K562 (cell line): Measurements from ENCODE around the gene TNFAIP6. TPM values are rescaled to one million over a fixed set of nuclear protein-coding genes. Genes with fewer than 3 reads are reported as not detected.

Experiments
- ATAC-seq: fragments of 200-7000 bp; cut with Tn5 transposase; 3 replicates; pipeline ENCODE4 v1.9.1; 2020; ENCODE audit warnings: moderate library complexity
- Bru-seq: library from RNA; stranded (reverse); fragments of 400-500 nt; gene quantifications from one replicate; lab custom pipeline; 2021; lab: Mats Ljungman, UMichigan
- BruChase-seq, 2 experiments: library from RNA; stranded (reverse); fragments of 400-500 nt; gene quantifications; one replicate each; lab custom pipeline; 2021; lab: Mats Ljungman, UMichigan
- BruUV-seq: library from RNA; stranded (reverse); fragments of 400-500 nt; replicated peaks from 2 replicates; lab custom pipeline; 2021; lab: Mats Ljungman, UMichigan
- CTCF ChIA-PET: fragments of 300-600 bp; formaldehyde crosslinking; extraction: SDS; loops from one replicate; lab custom pipeline; 2021; ENCODE audit warnings: low intra/inter-chr PET ratio; lab: Yijun Ruan, JAX
- POLR2A ChIA-PET: fragments of 300-600, 350-650 bp; sonication (Branson Sonifier 250); formaldehyde crosslinking; extraction: SDS; loops from one replicate; lab custom pipeline; 2021; ENCODE audit warnings: antibody characterized with exemption, inconsistent platforms; lab: Yijun Ruan, JAX
- DNase-seq, 4 experiments: peaks; one replicate each; pipeline versions ENCODE4 v3.0.0 to v3.0.0-alpha.2; 2011 to 2018; ENCODE audit warnings: low spot score in 3 of 4, mixed read lengths in 3 of 4; ENCODE audit errors: extremely low read depth in 1 of 4
- FAIRE-seq: peaks from 2 replicates; lab custom pipeline; 2011; peaks lifted over from hg19 to GRCh38; lab: Jason Lieb, UNC
- H2AFZ ChIP-seq: 2 replicates; pipeline ENCODE4 v1.6.0; 2011; ENCODE audit warnings: low read depth, low read length, control low read depth, inconsistent platforms
- H3K27ac ChIP-seq: fragments of 200-600 bp; 3 replicates; pipeline ENCODE4 v1.8.0; 2011; ENCODE audit warnings: low read depth, mild to moderate bottlenecking, control low read depth, inconsistent platforms, low read length, moderate library complexity, mixed read lengths; ENCODE audit errors: extremely low read depth
- H3K27me3 ChIP-seq, 2 experiments: fragments of 300-600 bp in 1 of 2; 2 replicates in 1 of 2; 3 replicates in 1 of 2; pipeline versions ENCODE4 v1.6.0 to v1.8.0; 2011; ENCODE audit warnings: inconsistent platforms in 2 of 2, low read length in 2 of 2, mild to moderate bottlenecking in 1 of 2, mixed read lengths in 1 of 2, moderate library complexity in 1 of 2; ENCODE audit not compliant: control insufficient read depth in 2 of 2, insufficient read depth in 2 of 2
- H3K36me3 ChIP-seq: fragments of 300-600 bp; 3 replicates; pipeline ENCODE4 v1.8.0; 2011; ENCODE audit warnings: mild to moderate bottlenecking, low read length, inconsistent platforms; ENCODE audit not compliant: control insufficient read depth, insufficient read depth
- H3K4me1 ChIP-seq, 2 experiments: fragments of 200-600 bp in 1 of 2; replicated peaks in 1 of 2; 2 replicates in 1 of 2; 3 replicates in 1 of 2; pipeline versions ENCODE4 v1.5.1 to v1.8.0; 2011; ENCODE audit warnings: inconsistent platforms in 2 of 2, low read length in 2 of 2, mild to moderate bottlenecking in 1 of 2, mixed read lengths in 1 of 2, moderate library complexity in 1 of 2; ENCODE audit not compliant: control insufficient read depth in 2 of 2, insufficient read depth in 2 of 2
- H3K4me2 ChIP-seq: 2 replicates; pipeline ENCODE4 v1.6.1; 2011; ENCODE audit warnings: low read length, control low read depth, inconsistent platforms, mixed read lengths; ENCODE audit not compliant: insufficient read depth
- H3K4me3 ChIP-seq: fragments of 200-600 bp; sonication (generic), shearing (Covaris generic); 2 replicates; pipeline ENCODE4 v1.5.1; 2016; ENCODE audit warnings: control low read depth, inconsistent platforms
- H3K79me2 ChIP-seq: fragments of 200-600 bp; 3 replicates; pipeline ENCODE4 v1.8.0; 2011; ENCODE audit warnings: low read length, inconsistent platforms; ENCODE audit not compliant: control insufficient read depth, insufficient read depth
- H3K9ac ChIP-seq, 2 experiments: 2 replicates each; pipeline versions ENCODE4 v1.6.0 to v1.6.1; 2011; ENCODE audit warnings: low read depth in 2 of 2, low read length in 2 of 2, control low read depth in 1 of 2, inconsistent platforms in 1 of 2, mild to moderate bottlenecking in 1 of 2, mixed read lengths in 1 of 2; ENCODE audit not compliant: insufficient read depth in 1 of 2
- H3K9me1 ChIP-seq: one replicate; pipeline ENCODE4 v1.6.0; 2011; ENCODE audit warnings: inconsistent platforms, mild to moderate bottlenecking, low read length, moderate library complexity; ENCODE audit not compliant: control insufficient read depth, insufficient read depth
- H3K9me3 ChIP-seq: replicated peaks from 2 replicates; pipeline ENCODE4 v1.5.1; 2011; ENCODE audit warnings: low read depth, low read length, inconsistent platforms; ENCODE audit not compliant: control insufficient read depth, insufficient read depth
- H4K20me1 ChIP-seq: replicated peaks from 2 replicates; pipeline ENCODE4 v1.6.1; 2011; ENCODE audit warnings: low read length, inconsistent platforms, mixed read lengths; ENCODE audit not compliant: control insufficient read depth, insufficient read depth
- ARID2 ChIP-seq: fragments of 450-650 bp; IDR thresholded peaks from 2 replicates; pipeline ENCODE4 v1.6.1; 2017; ENCODE audit warnings: antibody characterized with exemption, mild to moderate bottlenecking
- ASH1L ChIP-seq: fragments of 450-650 bp; IDR thresholded peaks from 2 replicates; pipeline ENCODE4 v1.6.1; 2018; ENCODE audit warnings: borderline replicate concordance, mild to moderate bottlenecking, low read depth; ENCODE audit not compliant: partially characterized antibody
- BCL6 ChIP-seq: fragments of 250-450 bp; sonication (Bioruptor Pico); IDR thresholded peaks from 2 replicates; pipeline ENCODE4 v1.4.0; 2020
- BRD4 ChIP-seq: fragments of 200-600 bp; sonication (generic); IDR thresholded peaks from 2 replicates; pipeline ENCODE4 v1.6.1; 2017; ENCODE audit warnings: inconsistent platforms
- CAMTA2 ChIP-seq: fragments of 250-450 bp; sonication (Bioruptor Pico); conservative IDR thresholded peaks from 2 replicates; pipeline ENCODE4 v1.5.1; 2022
- CCAR2 ChIP-seq: fragments of 200-400 bp; formaldehyde crosslinking; IDR thresholded peaks from 2 replicates; pipeline ENCODE4 v1.6.1; 2017; ENCODE audit warnings: mild to moderate bottlenecking, low read depth, low read length
- CCNT2 ChIP-seq: IDR thresholded peaks from 2 replicates; pipeline ENCODE4 v1.6.1; 2011; ENCODE audit warnings: borderline replicate concordance, low read depth, mild to moderate bottlenecking, moderate library complexity, mixed read lengths, low read length; ENCODE audit not compliant: insufficient read length; ENCODE audit errors: extremely low read depth
- CEBPB ChIP-seq: fragments of 450-650 bp; IDR thresholded peaks from 2 replicates; pipeline ENCODE4 v1.6.1; 2016; ENCODE audit warnings: missing genetic modification characterization, missing compliant biosample characterization
- CREB1 ChIP-seq, 2 experiments: sonication (generic) in 1 of 2; formaldehyde crosslinking in 1 of 2; IDR thresholded peaks; 2 replicates each; pipeline versions ENCODE4 v1.6.1 to v1.8.0; 2012 to 2022; ENCODE audit warnings: inconsistent platforms in 1 of 2, mild to moderate bottlenecking in 1 of 2, missing genetic modification reagents in 1 of 2, moderate library complexity in 1 of 2
- LEF1 ChIP-seq: fragments of 450-650 bp; IDR thresholded peaks from 2 replicates; pipeline ENCODE4 v1.6.1; 2016; ENCODE audit warnings: mild to moderate bottlenecking
- SAFB2 ChIP-seq: fragments of 200-400 bp; formaldehyde crosslinking; IDR thresholded peaks from 2 replicates; pipeline ENCODE4 v1.6.1; 2018; ENCODE audit warnings: borderline replicate concordance, low read length, low read depth, moderate library complexity; ENCODE audit not compliant: severe bottlenecking
- SRSF1 ChIP-seq: fragments of 200-400 bp; formaldehyde crosslinking; IDR thresholded peaks from 2 replicates; pipeline ENCODE4 v1.6.1; 2017; ENCODE audit warnings: mild to moderate bottlenecking, low read depth, low read length, moderate library complexity
- TBP ChIP-seq: optimal IDR thresholded peaks from 2 replicates; pipeline ENCODE3; 2011; ENCODE audit warnings: low read depth, low read length, improper control_type of control experiment
- ZNF384 ChIP-seq: IDR thresholded peaks from 2 replicates; pipeline ENCODE4 v1.6.1; 2012; ENCODE audit warnings: low read depth, low read length, improper control_type of control experiment
- ZNF586 ChIP-seq: fragments of 450-650 bp; formaldehyde crosslinking; conservative IDR thresholded peaks from 2 replicates; pipeline ENCODE4 v1.4.0; 2020; ENCODE audit warnings: mild to moderate bottlenecking, moderate library complexity
- WGBS: fragments of 100-300 bp; shearing (Covaris generic); methylation state at CpG from one replicate; pipeline ENCODE4 v1.1.6; 2016; ENCODE audit warnings: low coverage, mixed read lengths; ENCODE audit not compliant: insufficient coverage; ENCODE audit errors: missing lambda C conversion rate; 5-methylcytosine and 5-hydroxymethylcytosine counted together
- in situ Hi-C: fragments of 300-500 bp; cut with MboI; formaldehyde crosslinking; loops from 4 replicates; pipeline ENCODE4 v1.15.0; 2018; ENCODE audit warnings: inconsistent platforms, mixed read lengths
- intact Hi-C: fragments of 100-400 bp; cut with micrococcal nuclease; formaldehyde crosslinking; loops from 2 replicates; pipeline ENCODE4 v1.14.2; 2022
- long read RNA-seq, 3 experiments: library from polyadenylated mRNA in 2 of 3; library from RNA in 1 of 3; unstranded in 2 of 3; stranded (forward) in 1 of 3; transcript quantifications; one replicate each; pipeline ENCODE4 v2.0.0, GENCODE V29; 2019 to 2022
- polyA minus RNA-seq, 3 experiments: library from RNA; depleted of rRNA, polyadenylated mRNA; stranded (reverse); fragments of >200 nt; gene quantifications; 2 replicates each; pipeline ENCODE4 v1.2.3, GENCODE V29; 2011
- polyA plus RNA-seq, 8 experiments: library from polyadenylated mRNA; depleted of rRNA in 4 of 8; stranded (reverse) in 5 of 8; unstranded in 3 of 8; fragments of >200 nt; fragmentation: Nextera tagmentation in 2 of 8; fragmentation: Illumina TruSeq in 1 of 8; extraction: Ambion mirVana in 2 of 8; extraction: Trizol in 1 of 8; gene quantifications; 2 replicates each; pipeline versions ENCODE4 v1.2.1 to v1.2.3, GENCODE V29; 2011 to 2014; ENCODE audit warnings: inconsistent platforms in 1 of 8, missing spikeins in 1 of 8
- total RNA-seq, 7 experiments: library from RNA; depleted of rRNA in 6 of 7; stranded (reverse); fragments of >200 nt in 6 of 7; fragmentation: Illumina TruSeq in 2 of 7; extraction: Trizol in 2 of 7; gene quantifications; 2 replicates each; pipeline versions ENCODE4 v1.2.1 to v1.2.3, GENCODE V29; 2011 to 2021; ENCODE audit warnings: low replicate concordance in 1 of 7
- TF ChIP-seq, protein P1 (sequence below): fragments of 450-650 bp; IDR thresholded peaks from 2 replicates; pipeline ENCODE4 v1.6.1; 2016
- TF ChIP-seq, protein P2 (sequence below): fragments of 250-450 bp; sonication (Bioruptor Pico); IDR thresholded peaks from 2 replicates; pipeline ENCODE4 v1.9.0; 2021; ENCODE audit warnings: mild to moderate bottlenecking

The TNFAIP6 gene, protein sequence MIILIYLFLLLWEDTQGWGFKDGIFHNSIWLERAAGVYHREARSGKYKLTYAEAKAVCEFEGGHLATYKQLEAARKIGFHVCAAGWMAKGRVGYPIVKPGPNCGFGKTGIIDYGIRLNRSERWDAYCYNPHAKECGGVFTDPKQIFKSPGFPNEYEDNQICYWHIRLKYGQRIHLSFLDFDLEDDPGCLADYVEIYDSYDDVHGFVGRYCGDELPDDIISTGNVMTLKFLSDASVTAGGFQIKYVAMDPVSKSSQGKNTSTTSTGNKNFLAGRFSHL
- not detected in 2 replicates for total RNA-seq (2011; cell fraction: chromatin; rRNA removed; ENCODE audit: low replicate concordance)
- not detected in 2 replicates for total RNA-seq (2011; cell fraction: nucleolus; rRNA removed)
- not detected in 2 replicates for total RNA-seq (2011; cell fraction: nucleoplasm; rRNA removed)
- total RNA-seq (2014; rRNA removed) (not detected in 2 replicates), total RNA-seq (2014; rRNA removed; fragmentation: Illumina TruSeq; extraction: Trizol) (not detected in 2 replicates), total RNA-seq (2015; rRNA removed; fragmentation: Illumina TruSeq; extraction: Trizol) (not detected in 2 replicates), total RNA-seq (2021) (not detected in 2 replicates), polyA plus RNA-seq (2011; rRNA removed) (not detected in 2 replicates), polyA plus RNA-seq (2014; fragmentation: Illumina TruSeq; extraction: Trizol) (0.07 and 0.32 TPM in 2 replicates), polyA plus RNA-seq (2014; fragmentation: Nextera tagmentation; extraction: Ambion mirVana) (under 1 TPM; 0.08 to 0.28 TPM), polyA plus RNA-seq (2014; rRNA removed) (not detected in 2 replicates), polyA minus RNA-seq (2011; rRNA and poly(A)+ RNA removed) (not detected in 2 replicates), Bru-seq, nascent RNA (percentile 30 among the genes with signal in this experiment), BruChase-seq, experiment 1, labeled RNA remaining after a 2-hour chase (percentile 19 among the genes with signal in this experiment), BruChase-seq, experiment 2, labeled RNA remaining after a 6-hour chase (percentile 24 among the genes with signal in this experiment)
- polyA plus RNA-seq (2011; cell fraction: cytosol; rRNA removed): not detected in 2 replicates
- not detected in 2 replicates for polyA plus RNA-seq (2011; cell fraction: nucleus; rRNA removed)
- polyA plus RNA-seq (2012): 0.11 and 0.16 TPM in 2 replicates
- not detected in 2 replicates for polyA minus RNA-seq (2011; cell fraction: cytosol; rRNA and poly(A)+ RNA removed)
- not detected in 2 replicates for polyA minus RNA-seq (2011; cell fraction: nucleus; rRNA and poly(A)+ RNA removed)
- long read RNA-seq, experiment 1: 0 reads
- long read RNA-seq, experiment 2: 0 reads
- long read RNA-seq, experiment 3: 0 reads

DNA sequence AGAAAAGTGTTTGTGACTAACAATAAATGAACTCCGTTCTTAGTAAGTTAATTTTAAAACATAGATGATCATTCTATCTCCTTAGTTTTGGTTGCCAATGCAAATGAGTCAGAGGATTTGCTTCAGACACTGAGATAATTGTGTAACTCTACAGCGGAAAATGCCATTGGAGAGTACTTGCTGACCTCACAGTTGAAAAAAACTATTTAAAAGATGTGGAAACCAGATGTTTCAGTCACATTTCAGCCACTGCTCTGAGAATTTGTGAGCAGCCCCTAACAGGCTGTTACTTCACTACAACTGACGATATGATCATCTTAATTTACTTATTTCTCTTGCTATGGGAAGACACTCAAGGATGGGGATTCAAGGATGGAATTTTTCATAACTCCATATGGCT lies at the start of gene TNFAIP6:
Gene TNFAIP6, plus strand, starts transcription at position 234 of the 400 bp plus-strand sequence. Its CDS starts 75 bp downstream, at position 309.
- H3K27me3 ChIP-seq: no peaks in the 10 kb centered on the region
- no peaks in the 10 kb centered on the region for H4K20me1 ChIP-seq
- ATAC-seq: peak; percentile 29; the same call in 1 of the 3 replicates
- H3K4me3 ChIP-seq: no peak within 1 kb of the TSS
- H3K27ac ChIP-seq: no peak within 1 kb of the TSS
- no peaks in the 10 kb centered on the region for H3K9me3 ChIP-seq
- in situ Hi-C loops: no loop called here
- H3K9ac ChIP-seq: no peak within 1 kb of the TSS
- ChIA-PET POLR2A (no interaction called here), CTCF (no interaction called here)
- no peak within 1 kb of the TSS for H3K4me2 ChIP-seq
- no TSS peak for BruUV-seq
- H3K4me1 ChIP-seq: peaks cover 0 to 3% of the 10 kb centered on the region in 2 experiments; a peak in 1 of 5 replicates
- H3K9me1 ChIP-seq: no peaks in the 10 kb centered on the region
- H2AFZ ChIP-seq: no peak within 1 kb of the TSS
- intact Hi-C loops: loop anchor here (5.0 kb wide), 1 partner anchor 50 kb away; the partner anchor contains the start of gene RIF1
- FAIRE-seq: no peak
- H3K79me2 ChIP-seq: no peaks in the 10 kb centered on the region
- no peak for DNase-seq
- no peaks in the 10 kb centered on the region for H3K36me3 ChIP-seq
- WGBS: 7% methylated on average over 3 of the region's 3 CpGs
- TF ChIP-seq CCAR2: no peak
- TF ChIP-seq ZNF384: peak; percentile 61
- no peak for TF ChIP-seq TBP
- no peak for TF ChIP-seq LEF1
- no peak for TF ChIP-seq CREB1 (IDR thresholded peaks at IDR 0.05)
- no peak for TF ChIP-seq CREB1 (CRISPR knock-in tag; IDR thresholded peaks at IDR 0.05)
- TF ChIP-seq, protein P1, sequence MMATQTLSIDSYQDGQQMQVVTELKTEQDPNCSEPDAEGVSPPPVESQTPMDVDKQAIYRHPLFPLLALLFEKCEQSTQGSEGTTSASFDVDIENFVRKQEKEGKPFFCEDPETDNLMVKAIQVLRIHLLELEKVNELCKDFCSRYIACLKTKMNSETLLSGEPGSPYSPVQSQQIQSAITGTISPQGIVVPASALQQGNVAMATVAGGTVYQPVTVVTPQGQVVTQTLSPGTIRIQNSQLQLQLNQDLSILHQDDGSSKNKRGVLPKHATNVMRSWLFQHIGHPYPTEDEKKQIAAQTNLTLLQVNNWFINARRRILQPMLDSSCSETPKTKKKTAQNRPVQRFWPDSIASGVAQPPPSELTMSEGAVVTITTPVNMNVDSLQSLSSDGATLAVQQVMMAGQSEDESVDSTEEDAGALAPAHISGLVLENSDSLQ: no peak
- TF ChIP-seq CAMTA2: no peak
- TF ChIP-seq CCNT2: no peak
- no peak for TF ChIP-seq BRD4
- TF ChIP-seq CEBPB (tag): peak; percentile 88
- TF ChIP-seq BCL6 (CRISPR knock-in tag): no peak
- no peak for TF ChIP-seq SAFB2
- TF ChIP-seq ARID2: no peak
- TF ChIP-seq SRSF1: no peak
- TF ChIP-seq ASH1L: no peak
- TF ChIP-seq ZNF586 (CRISPR knock-in tag): no peak
- TF ChIP-seq, protein P2, sequence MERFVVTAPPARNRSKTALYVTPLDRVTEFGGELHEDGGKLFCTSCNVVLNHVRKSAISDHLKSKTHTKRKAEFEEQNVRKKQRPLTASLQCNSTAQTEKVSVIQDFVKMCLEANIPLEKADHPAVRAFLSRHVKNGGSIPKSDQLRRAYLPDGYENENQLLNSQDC: no peak
